CD4-positive, alpha-beta T cell (primary cell): Measurements from ENCODE around the gene B3GAT3. TPM values are rescaled to one million over a fixed set of nuclear protein-coding genes. Genes with fewer than 3 reads are reported as not detected.
A peak's percentile ranks its signal among the peaks of the same experiment; 100 is the strongest.

Experiments
- ATAC-seq: fragments of 200-7000 bp; cut with Tn5 transposase; one replicate; pipeline ENCODE4 v1.10.0; 2022; ENCODE audit warnings: mild to moderate bottlenecking; ENCODE audit not compliant: poor library complexity
- CTCF ChIA-PET: fragments of 350-600 bp; sonication (Branson Sonifier 250); formaldehyde crosslinking; loops from one replicate; lab custom pipeline; 2021; ENCODE audit warnings: antibody characterized with exemption, inconsistent platforms; lab: Charles Lee
- POLR2A ChIA-PET: fragments of 350-600 bp; sonication (Branson Sonifier 250); formaldehyde crosslinking; loops from one replicate; lab custom pipeline; 2021; ENCODE audit warnings: antibody characterized with exemption, inconsistent platforms; lab: Charles Lee
- DNase-seq, 14 experiments: peaks; one replicate each; pipeline ENCODE4 v3.0.0-alpha.2; 2013 to 2020; ENCODE audit warnings: mixed read lengths in 2 of 14
- H3K27ac ChIP-seq, 2 donors: one replicate each; pipeline versions ENCODE4 v1.5.1 to v1.7.0; 2013; ENCODE audit warnings: low read length in 2 of 2, low read depth in 1 of 2, mild to moderate bottlenecking in 1 of 2
- H3K27me3 ChIP-seq, 2 experiments: 1 replicate in 1 of 2; 2 replicates in 1 of 2; pipeline versions ENCODE4 v1.6.1 to v1.7.0; 2013; ENCODE audit warnings: low read length in 2 of 2, control low read depth in 1 of 2, mild to moderate bottlenecking in 1 of 2, moderate library complexity in 1 of 2; ENCODE audit not compliant: insufficient read depth in 2 of 2, control insufficient read depth in 1 of 2
- H3K36me3 ChIP-seq: one replicate; pipeline ENCODE4 v1.6.1; 2013; ENCODE audit warnings: low read length, control low read depth; ENCODE audit not compliant: insufficient read depth
- H3K4me1 ChIP-seq: one replicate; pipeline ENCODE4 v1.6.1; 2013; ENCODE audit warnings: low read length, control low read depth; ENCODE audit not compliant: insufficient read depth
- H3K4me3 ChIP-seq: one replicate; pipeline ENCODE4 v1.5.1; 2013; ENCODE audit warnings: mild to moderate bottlenecking, low read length, moderate library complexity
- H3K9me3 ChIP-seq, 2 experiments: 1 replicate in 1 of 2; 2 replicates in 1 of 2; pipeline versions ENCODE4 v1.6.1 to v1.7.0; 2013; ENCODE audit warnings: low read length in 2 of 2, mild to moderate bottlenecking in 2 of 2, control low read depth in 1 of 2, moderate library complexity in 1 of 2; ENCODE audit not compliant: control insufficient read depth in 1 of 2, insufficient read depth in 1 of 2
- H3K27ac Mint-ChIP-seq: one replicate; pipeline ENCODE4 v1.8.0; 2020; ENCODE audit warnings: mixed read lengths
- H3K27me3 Mint-ChIP-seq: one replicate; pipeline ENCODE4 v1.8.0; 2021; ENCODE audit warnings: mixed read lengths
- H3K36me3 Mint-ChIP-seq: one replicate; pipeline ENCODE4 v1.8.0; 2021; ENCODE audit warnings: low read depth, mixed read lengths
- H3K4me1 Mint-ChIP-seq: one replicate; pipeline ENCODE4 v1.8.0; 2021; ENCODE audit warnings: low read depth, mixed read lengths
- H3K4me3 Mint-ChIP-seq: one replicate; pipeline ENCODE4 v1.8.0; 2020; ENCODE audit warnings: mild to moderate bottlenecking, mixed read lengths
- H3K9me3 Mint-ChIP-seq: one replicate; pipeline ENCODE4 v1.8.0; 2020; ENCODE audit warnings: mixed read lengths
- intact Hi-C, 2 experiments: fragments of 100-400 bp; cut with DNase I in 1 of 2; cut with micrococcal nuclease in 1 of 2; formaldehyde crosslinking; loops; one replicate each; pipeline versions ENCODE4 v1.15.1 to v1.9.0; 2023 to 2025; cut with DNase I, micrococcal nuclease
- total RNA-seq, 174 experiments: library from RNA in 2 of 174; stranded (reverse) in 2 of 174; gene quantifications; one replicate each; pipeline ENCODE4 v1.2.3 and lab custom pipeline; 2021 to 2026
- TF ChIP-seq, protein P1 (sequence below): fragments of 200-600 bp; IDR thresholded peaks from one replicate; pipeline ENCODE4 v1.8.0; 2022; ENCODE audit warnings: antibody characterized with exemption, mild to moderate bottlenecking

The B3GAT3 gene
- total RNA-seq, 2 experiments from 2014 or later: 47.2 to 49.5 TPM

DNA sequence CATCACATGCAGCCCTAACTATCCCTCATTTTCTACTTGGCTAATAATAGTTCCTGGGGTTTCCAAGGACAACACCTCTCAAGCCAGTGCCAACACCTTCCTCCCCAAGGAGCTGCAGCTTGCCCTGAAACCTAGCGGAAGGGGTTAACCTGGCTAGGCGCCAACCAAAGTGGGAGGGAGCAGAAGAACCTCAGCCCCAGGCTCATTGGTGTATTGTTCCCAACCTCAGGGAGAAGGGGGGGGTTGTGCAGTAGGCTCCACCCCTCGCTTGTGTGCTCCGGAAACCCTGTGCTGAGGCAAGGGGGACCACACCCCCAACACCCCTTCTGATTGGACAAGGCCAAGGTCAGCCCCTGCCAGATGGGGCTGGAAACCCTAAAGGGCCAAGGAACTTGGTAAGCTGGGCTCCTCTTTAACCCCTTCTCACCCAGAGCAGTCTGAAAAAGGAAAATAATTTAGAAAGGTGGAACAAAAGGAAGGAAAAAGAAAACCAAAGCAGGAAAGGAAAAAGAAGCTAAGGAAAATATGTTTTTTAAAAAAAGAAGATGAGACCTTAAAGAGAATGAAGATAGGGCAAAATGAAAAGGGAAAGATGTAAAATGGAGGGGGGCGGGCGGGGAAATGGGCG lies 22.6 kb downstream of the B3GAT3 start:
- peaks cover 85% of the 10 kb centered on the region for H3K36me3 Mint-ChIP-seq
- Histone ChIP-seq H3K36me3 (peaks cover 57% of the 10 kb centered on the region), H3K27me3 (no peaks in the 10 kb centered on the region), H3K4me1 (peaks cover 50% of the 10 kb centered on the region), H3K9me3 (no peaks in the 10 kb centered on the region), H3K4me3 (peak overlapping the region; percentile 100), H3K27ac (peak overlapping the region; percentile 85 to 94)
- no peaks in the 10 kb centered on the region for H3K9me3 Mint-ChIP-seq
- DNase-seq (peak; percentile 90 to 99 (median 96)), ATAC-seq (peak; percentile 73)
- ChIA-PET POLR2A (interaction anchor here (0.6 to 4.1 kb wide), 24 partner anchors 7 to 281 kb away, joined by 3 to 177 read pairs (median 7); partner anchors contain the start of genes B3GAT3, C11orf98, CSKMT and EEF1G), CTCF (no interaction called here)
- H3K4me3 Mint-ChIP-seq: peak overlapping the region; percentile 94
- no peaks in the 10 kb centered on the region for H3K27me3 Mint-ChIP-seq
- intact Hi-C loops: loop anchor here (2.0 to 5.0 kb wide), 2 partner anchors 263 to 282 kb away; partner anchors contain the start of gene SLC3A2 (in 1 of the 2)
- H3K27ac Mint-ChIP-seq: peak overlapping the region; percentile 93
- H3K4me1 Mint-ChIP-seq: peaks cover 71% of the 10 kb centered on the region
- TF ChIP-seq, protein P1, sequence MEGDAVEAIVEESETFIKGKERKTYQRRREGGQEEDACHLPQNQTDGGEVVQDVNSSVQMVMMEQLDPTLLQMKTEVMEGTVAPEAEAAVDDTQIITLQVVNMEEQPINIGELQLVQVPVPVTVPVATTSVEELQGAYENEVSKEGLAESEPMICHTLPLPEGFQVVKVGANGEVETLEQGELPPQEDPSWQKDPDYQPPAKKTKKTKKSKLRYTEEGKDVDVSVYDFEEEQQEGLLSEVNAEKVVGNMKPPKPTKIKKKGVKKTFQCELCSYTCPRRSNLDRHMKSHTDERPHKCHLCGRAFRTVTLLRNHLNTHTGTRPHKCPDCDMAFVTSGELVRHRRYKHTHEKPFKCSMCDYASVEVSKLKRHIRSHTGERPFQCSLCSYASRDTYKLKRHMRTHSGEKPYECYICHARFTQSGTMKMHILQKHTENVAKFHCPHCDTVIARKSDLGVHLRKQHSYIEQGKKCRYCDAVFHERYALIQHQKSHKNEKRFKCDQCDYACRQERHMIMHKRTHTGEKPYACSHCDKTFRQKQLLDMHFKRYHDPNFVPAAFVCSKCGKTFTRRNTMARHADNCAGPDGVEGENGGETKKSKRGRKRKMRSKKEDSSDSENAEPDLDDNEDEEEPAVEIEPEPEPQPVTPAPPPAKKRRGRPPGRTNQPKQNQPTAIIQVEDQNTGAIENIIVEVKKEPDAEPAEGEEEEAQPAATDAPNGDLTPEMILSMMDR: no peak

DNA sequence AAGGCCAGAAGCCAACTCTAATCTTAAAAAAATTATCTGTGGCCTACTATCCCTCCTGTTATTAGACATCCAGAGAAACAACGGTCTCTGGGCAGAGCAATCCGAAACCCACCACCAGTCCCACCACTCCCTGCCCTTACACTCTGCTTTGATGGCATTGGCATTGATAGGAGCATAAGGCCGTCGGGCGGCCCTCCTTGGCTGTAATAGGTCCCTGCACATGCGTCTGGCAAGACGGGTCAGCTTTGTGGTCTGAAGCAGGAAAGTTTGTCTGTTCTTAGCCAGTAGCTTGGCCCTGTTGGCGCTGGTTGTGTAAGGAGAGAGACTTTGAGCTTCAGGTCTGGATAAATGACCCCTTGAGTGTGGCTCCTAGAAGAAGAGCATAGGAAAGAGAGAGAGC lies 26.7 kb downstream of the B3GAT3 start:
- H3K9me3 Mint-ChIP-seq: no peaks in the 10 kb centered on the region
- POLR2A ChIA-PET: interaction anchor here (1.0 to 1.7 kb wide), 2 partner anchors 17 to 261 kb away, joined by 3 to 4 read pairs; no protein-coding TSS in a partner anchor
- H3K27ac ChIP-seq: no peak overlapping the region

DNA sequence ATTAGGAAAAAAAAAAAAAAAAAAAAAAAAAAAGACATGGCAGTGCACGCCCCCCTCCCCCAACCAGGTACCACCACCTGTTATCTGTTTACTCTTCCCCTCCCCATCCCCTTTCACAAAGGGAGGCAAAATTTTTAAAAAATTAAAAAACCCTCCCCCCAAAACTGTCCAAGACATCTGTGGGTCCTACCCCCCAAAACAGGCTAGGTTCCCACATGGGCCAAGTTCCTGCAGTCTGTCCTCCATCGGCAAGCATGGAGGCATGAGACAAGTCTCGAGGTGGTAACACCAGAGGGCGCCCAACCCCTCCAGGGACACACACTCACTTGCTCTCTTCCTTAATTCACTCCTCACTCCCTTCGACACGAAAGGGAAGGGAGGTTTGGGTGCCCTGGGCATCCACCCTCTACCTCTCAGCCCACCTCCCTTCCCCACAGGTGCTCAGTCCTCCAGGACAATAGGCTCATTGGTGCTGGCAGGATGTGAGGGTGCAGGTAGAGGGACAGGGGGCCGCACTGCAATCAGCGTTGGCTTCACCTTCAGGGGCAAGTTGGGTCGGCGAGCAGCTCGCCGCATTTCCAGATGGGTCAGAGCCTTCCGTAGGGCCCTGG lies 28.2 kb downstream of the B3GAT3 start:
- DNase-seq (peak; percentile 64 to 90 (median 74)), ATAC-seq (peak; percentile 9)
- H3K27me3 Mint-ChIP-seq: no peaks in the 10 kb centered on the region
- ChIA-PET CTCF (interaction anchor here (0.6 to 2.6 kb wide), 7 partner anchors 19 to 138 kb away, joined by 3 to 20 read pairs (median 5); partner anchors contain the start of genes EML3 and ROM1), POLR2A (interaction anchor here (0.6 to 4.4 kb wide), 21 partner anchors 7 to 262 kb away, joined by 3 to 177 read pairs (median 50); partner anchors contain the start of genes AHNAK, B3GAT3, BSCL2 and C11orf98)
- Histone ChIP-seq H3K4me1 (peaks cover 60% of the 10 kb centered on the region), H3K27ac (peak overlapping the region in 1 of 2 donors; percentile 97), H3K4me3 (no peak overlapping the region), H3K9me3 (no peaks in the 10 kb centered on the region), H3K27me3 (no peaks in the 10 kb centered on the region), H3K36me3 (peaks cover 58% of the 10 kb centered on the region)
- intact Hi-C loops: loop anchor here (1.0 to 5.0 kb wide), 7 partner anchors 36 to 269 kb away; partner anchors contain the start of genes LBHD1 (in 2 of the 2), UQCC3 (in 2 of the 2), BSCL2 (in 1 of the 2) and GNG3 (in 1 of the 2)
- H3K4me1 Mint-ChIP-seq: peaks cover 75% of the 10 kb centered on the region
- H3K27ac Mint-ChIP-seq: peak overlapping the region; percentile 89
- H3K4me3 Mint-ChIP-seq: peak overlapping the region; percentile 87
- H3K36me3 Mint-ChIP-seq: peaks cover 77% of the 10 kb centered on the region
- no peaks in the 10 kb centered on the region for H3K9me3 Mint-ChIP-seq
- TF ChIP-seq, protein P1: peak; percentile 71

More for the DNA sequence above, 26.7 kb downstream of the B3GAT3 start:
- Mint-ChIP-seq H3K27me3 (no peaks in the 10 kb centered on the region), H3K27ac (peak overlapping the region; percentile 89), H3K4me1 (peaks cover 78% of the 10 kb centered on the region), H3K4me3 (no peak overlapping the region), H3K36me3 (peaks cover 88% of the 10 kb centered on the region)
- DNase-seq (peak in 1 of 14 experiments; percentile 1), ATAC-seq (no peak)
- Histone ChIP-seq H3K27me3 (no peaks in the 10 kb centered on the region), H3K36me3 (peaks cover 63% of the 10 kb centered on the region), H3K9me3 (no peaks in the 10 kb centered on the region), H3K4me3 (no peak overlapping the region), H3K4me1 (peaks cover 70% of the 10 kb centered on the region)
- CTCF ChIA-PET: interaction anchor here (1.3 kb wide), 1 partner anchor 99 kb away, joined by 8 read pairs; no protein-coding TSS in a partner anchor
- TF ChIP-seq, protein P1: no peak
- intact Hi-C loops: loop anchor here in 1 of 2 experiments (5.0 kb wide), 1 partner anchor 267 kb away; no protein-coding TSS in a partner anchor
